Measurements from ENCODE around the gene SRRM4. TPM values are rescaled to one million over a fixed set of nuclear protein-coding genes. Genes with fewer than 3 reads are reported as not detected.

SRRM4 gene
- total RNA-seq, 1 experiment from 2014 or later = 1.4 TPM

- H3K27me3 Mint-ChIP-seq (ENCODE audit: low read depth) = peaks cover 14% of the 10 kb centered on the region
- no peak overlapping the region for H3K4ac ChIP-seq (ENCODE audit: low read depth, low read length)
- WGBS (ENCODE audit: extremely low coverage, insufficient read length, low lambda C conversion rate) = no CpG with 5 or more reads among the region's 10 CpGs
These were observed 107.5 kb downstream of the SRRM4 start for GRCh38 chr12:119088685-119089379.

More at GRCh38 chr12:119088685-119089379, 107.5 kb downstream of the SRRM4 start:
- no peaks in the 10 kb centered on the region for H3K23me2 ChIP-seq (ENCODE audit: insufficient read length, low read depth, low read length, poor library complexity, severe bottlenecking)
- Mint-ChIP-seq H3K36me3 (ENCODE audit: insufficient read depth in 1 of 3, low read depth in 3 of 3) (no peaks in the 10 kb centered on the region; a peak in 2 of 7 replicates), H3K4me3 (peak overlapping the region; percentile 12 to 71; a peak in 4 of 5 replicates), H3K4me1 (peaks cover 53 to 58% of the 10 kb centered on the region in 2 experiments), H3K9me3 (no peaks in the 10 kb centered on the region), H3K27ac (peak overlapping the region; percentile 98 to 99 (median 99))
- no peak overlapping the region for H3T11ph ChIP-seq (ENCODE audit: low read length)
- H3K79me1 ChIP-seq (ENCODE audit: insufficient read depth, low read depth, low read length, poor library complexity, severe bottlenecking) = no peaks in the 10 kb centered on the region
- H2BK20ac ChIP-seq (ENCODE audit: low read depth, low read length, poor library complexity, severe bottlenecking) = no peak overlapping the region
- no peaks in the 10 kb centered on the region for H3K9me3 ChIP-seq (ENCODE audit: control insufficient read depth, low read depth, low read length)
- peak overlapping the region; percentile 42 for H3K27ac ChIP-seq (ENCODE audit: insufficient read length, low read depth, low read length)
- 0 out of 2 replicates have a peak overlapping the region, but pooled peaks have one; percentile 20 for H3K14ac ChIP-seq (ENCODE audit: insufficient read depth, low read length)
- no peak overlapping the region for H4K5ac ChIP-seq (ENCODE audit: insufficient read length, low read depth, low read length)
- H3K79me2 ChIP-seq (ENCODE audit: insufficient read depth, low read length) = no peaks in the 10 kb centered on the region
- no peak for DNase-seq
- H3K4me1 ChIP-seq (ENCODE audit: insufficient read depth, low read length) = peaks cover 18% of the 10 kb centered on the region; the same call in 1 of the 2 replicates
- no peak overlapping the region for H3K56ac ChIP-seq (ENCODE audit: insufficient read length, low read depth, low read length)
- H2BK15ac ChIP-seq (ENCODE audit: low read depth, low read length) = no peak overlapping the region
- no peak overlapping the region for H4K91ac ChIP-seq (ENCODE audit: insufficient read length, low read depth, low read length)
- H3K23ac ChIP-seq (ENCODE audit: insufficient read length, low read depth, low read length) = no peak overlapping the region
- peak overlapping the region; percentile 1 for H3K18ac ChIP-seq (ENCODE audit: insufficient read length, low read depth, low read length)
- no peak for TF ChIP-seq CTCF (conservative IDR thresholded peaks at IDR 0.05)
- no peak overlapping the region for H2BK120ac ChIP-seq (ENCODE audit: low read depth, low read length, poor library complexity, severe bottlenecking)
- H4K8ac ChIP-seq (replicated peaks; ENCODE audit: insufficient read length, low read depth, low read length) = no peak overlapping the region
- no peaks in the 10 kb centered on the region for H4K20me1 ChIP-seq (ENCODE audit: control insufficient read depth, insufficient read depth, insufficient read length)
- no peak overlapping the region for H2BK12ac ChIP-seq (ENCODE audit: insufficient read length, low read depth, low read length)
- no peak overlapping the region for H2BK5ac ChIP-seq (ENCODE audit: insufficient read length, low read length)
- no peak overlapping the region for H2AK5ac ChIP-seq (ENCODE audit: insufficient read length, low read length)
- no peak overlapping the region for H3K4me2 ChIP-seq (ENCODE audit: insufficient read depth, insufficient read length, low read length)
- no peaks in the 10 kb centered on the region for H3K27me3 ChIP-seq (ENCODE audit: insufficient read depth, low read length)
- no peak overlapping the region for H3K9ac ChIP-seq (ENCODE audit: extremely low read depth, insufficient read length, low read length)
- no peak overlapping the region for H2AFZ ChIP-seq (ENCODE audit: low read length)

Data from H9 (cell line).